HCEC 1CT (cell line): Measurements from ENCODE around the gene PTPRO.

Source experiments
- DNase-seq: peaks from one replicate; pipeline ENCODE4 v3.0.0-alpha.2; 2017

The PTPRO gene

GRCh38 chr12:15322164-15323061, at the start of gene PTPRO:
Gene PTPRO, plus strand, starts transcription at chr12:15322508.
- DNase-seq = peak; percentile 61

- no peak for DNase-seq
Observed at GRCh38 chr12:15273896-15274295, 48.4 kb upstream of the PTPRO start.

GRCh38 chr12:15274561-15274967, 47.7 kb upstream of the PTPRO start:
- peak; percentile 78 for DNase-seq

GRCh38 chr12:15276088-15276698, 46.1 kb upstream of the PTPRO start:
- DNase-seq = peak; percentile 61

- DNase-seq = peak; percentile 93
Observed at GRCh38 chr12:15278816-15279658, 43.3 kb upstream of the PTPRO start.

GRCh38 chr12:15280930-15281329, 41.4 kb upstream of the PTPRO start:
- DNase-seq = no peak

GRCh38 chr12:15289192-15289591, 33.1 kb upstream of the PTPRO start:
- no peak for DNase-seq

GRCh38 chr12:15293731-15294130, 28.6 kb upstream of the PTPRO start:
- DNase-seq = no peak

- DNase-seq = no peak
Observed at GRCh38 chr12:15299947-15300346, 22.4 kb upstream of the PTPRO start.

GRCh38 chr12:15304296-15304695, 18.0 kb upstream of the PTPRO start:
- no peak for DNase-seq

GRCh38 chr12:15306605-15307004, 15.7 kb upstream of the PTPRO start:
- DNase-seq = no peak

GRCh38 chr12:15307079-15307478, 15.2 kb upstream of the PTPRO start:
- DNase-seq = no peak

GRCh38 chr12:15318841-15319240, 3.5 kb upstream of the PTPRO start:
- no peak for DNase-seq

- no peak for DNase-seq
Observed at GRCh38 chr12:15320881-15321280, 1.4 kb upstream of the PTPRO start.

- no peak for DNase-seq
Observed at GRCh38 chr12:15323480-15323879, 1.2 kb downstream of the PTPRO start.

- no peak for DNase-seq
Observed at GRCh38 chr12:15329891-15330290, 7.6 kb downstream of the PTPRO start.

GRCh38 chr12:15334225-15334624, 11.9 kb downstream of the PTPRO start:
- DNase-seq = peak; percentile 55

GRCh38 chr12:15335959-15336358, 13.7 kb downstream of the PTPRO start:
- no peak for DNase-seq

GRCh38 chr12:15336768-15337553, 14.7 kb downstream of the PTPRO start:
- peak; percentile 89 for DNase-seq

GRCh38 chr12:15341371-15341770, 19.1 kb downstream of the PTPRO start:
- no peak for DNase-seq

GRCh38 chr12:15344561-15344960, 22.3 kb downstream of the PTPRO start:
- DNase-seq = no peak

- no peak for DNase-seq
Observed at GRCh38 chr12:15346488-15346887, 24.2 kb downstream of the PTPRO start.

GRCh38 chr12:15350643-15351042, 28.3 kb downstream of the PTPRO start:
- DNase-seq = no peak
